Mesendoderm (in vitro differentiated cells): ENCODE data around the gene CNRIP1.
A peak's percentile ranks its signal among the peaks of the same experiment; 100 is the strongest.

Experiments
- DNase-seq: peaks from one replicate; pipeline ENCODE4 v3.0.0; 2013
- H2AK5ac ChIP-seq: 2 replicates; pipeline ENCODE4 v1.6.1; 2013; ENCODE audit warnings: low read length, inconsistent platforms
- H2BK120ac ChIP-seq: 2 replicates; pipeline ENCODE4 v1.6.1; 2013; ENCODE audit warnings: low read depth, mild to moderate bottlenecking, low read length, moderate library complexity, mixed read lengths
- H2BK15ac ChIP-seq: replicated peaks from 2 replicates; pipeline ENCODE4 v1.6.1; 2013; ENCODE audit warnings: low read depth, mild to moderate bottlenecking, moderate library complexity
- H2BK5ac ChIP-seq: 2 replicates; pipeline ENCODE4 v1.6.1; 2013; ENCODE audit warnings: low read length, inconsistent platforms
- H3K18ac ChIP-seq: 2 replicates; pipeline ENCODE4 v1.6.1; 2013; ENCODE audit warnings: mild to moderate bottlenecking, low read length, mixed read lengths
- H3K23ac ChIP-seq: one replicate; pipeline ENCODE4 v1.6.1; 2013; ENCODE audit warnings: low read length
- H3K27ac ChIP-seq: 2 replicates; pipeline ENCODE4 v1.5.1; 2013; ENCODE audit warnings: low read depth, mild to moderate bottlenecking, inconsistent platforms, low read length, moderate library complexity
- H3K27me3 ChIP-seq: 2 replicates; pipeline ENCODE4 v1.6.1; 2013; ENCODE audit warnings: low read length, control low read depth, mild to moderate bottlenecking, inconsistent platforms; ENCODE audit not compliant: insufficient read depth, poor library complexity
- H3K36me3 ChIP-seq: 2 replicates; pipeline ENCODE4 v1.6.1; 2013; ENCODE audit warnings: low read length, inconsistent platforms; ENCODE audit not compliant: control insufficient read depth, insufficient read depth
- H3K4ac ChIP-seq: one replicate; pipeline ENCODE4 v1.6.1; 2013; ENCODE audit warnings: low read depth, mild to moderate bottlenecking, low read length, moderate library complexity
- H3K4me1 ChIP-seq: 2 replicates; pipeline ENCODE4 v1.6.1; 2013; ENCODE audit warnings: low read depth, low read length, inconsistent platforms; ENCODE audit not compliant: control insufficient read depth
- H3K4me2 ChIP-seq: 2 replicates; pipeline ENCODE4 v1.6.1; 2013; ENCODE audit warnings: low read length
- H3K4me3 ChIP-seq: 2 replicates; pipeline ENCODE4 v1.5.1; 2013; ENCODE audit warnings: mild to moderate bottlenecking, low read length
- H3K56ac ChIP-seq: one replicate; pipeline ENCODE4 v1.6.1; 2013; ENCODE audit warnings: low read length
- H3K79me1 ChIP-seq: 2 replicates; pipeline ENCODE4 v1.6.1; 2013; ENCODE audit warnings: low read length, inconsistent platforms
- H3K79me2 ChIP-seq: 2 replicates; pipeline ENCODE4 v1.6.1; 2013; ENCODE audit warnings: mild to moderate bottlenecking, low read length; ENCODE audit not compliant: control insufficient read depth, insufficient read depth
- H3K9ac ChIP-seq: 2 replicates; pipeline ENCODE4 v1.6.1; 2013; ENCODE audit warnings: low read length, inconsistent platforms
- H4K5ac ChIP-seq: one replicate; pipeline ENCODE4 v1.6.1; 2013; ENCODE audit warnings: low read length
- H4K8ac ChIP-seq: one replicate; pipeline ENCODE4 v1.6.1; 2013; ENCODE audit warnings: low read depth, mild to moderate bottlenecking, control low read depth, low read length, moderate library complexity
- WGBS: extraction: QIAGEN DNeasy Blood & Tissue Kit; methylation state at CpG from one replicate; pipeline ENCODE4 v1.1.7; 2013; ENCODE audit warnings: low lambda C conversion rate, missing lambda C conversion rate; ENCODE audit not compliant: insufficient coverage; ENCODE audit errors: extremely low coverage; 5-methylcytosine and 5-hydroxymethylcytosine counted together

The CNRIP1 gene

DNA sequence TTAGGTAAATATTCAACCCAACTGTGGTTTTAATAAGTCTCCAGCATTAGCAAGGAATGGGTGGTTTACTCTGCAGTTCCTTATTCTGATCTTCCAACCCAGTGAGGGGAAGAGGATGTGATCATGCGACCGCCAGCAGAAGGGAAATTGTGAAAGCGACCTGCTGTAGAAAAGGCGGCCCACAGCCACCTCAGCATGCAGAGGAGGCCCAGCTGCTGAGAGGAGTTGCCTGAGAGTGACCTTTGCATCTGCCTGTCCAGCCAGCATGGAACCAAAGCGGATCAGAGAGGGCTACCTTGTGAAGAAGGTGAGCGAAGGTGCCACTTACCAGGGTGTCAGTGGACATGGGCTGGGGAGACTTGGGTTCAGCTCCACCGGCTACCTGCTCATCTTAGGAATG lies 45.3 kb upstream of the CNRIP1 start, which contains the start of gene PLEK:
PLEK (plus strand) TSS at position 196 of the 400 bp plus-strand sequence; CDS start at position 266, 70 bp downstream.
- H4K8ac ChIP-seq = no peak within 1 kb of the TSS
- no peaks in the 10 kb centered on the region for H3K79me1 ChIP-seq
- H3K56ac ChIP-seq = peak within 1 kb of the TSS; percentile 47
- H2BK15ac ChIP-seq = no peak within 1 kb of the TSS
- WGBS = no CpG with 5 or more reads among the region's 7 CpGs
- no peaks in the 10 kb centered on the region for H3K79me2 ChIP-seq
- no peak for DNase-seq
- no peak within 1 kb of the TSS for H3K27ac ChIP-seq
- no peak within 1 kb of the TSS for H3K4me2 ChIP-seq
- no peak within 1 kb of the TSS for H4K5ac ChIP-seq
- no peak within 1 kb of the TSS for H2BK120ac ChIP-seq
- H3K9ac ChIP-seq = no peak within 1 kb of the TSS
- no peaks in the 10 kb centered on the region for H3K27me3 ChIP-seq
- no peaks in the 10 kb centered on the region for H3K4me1 ChIP-seq
- no peak within 1 kb of the TSS for H3K23ac ChIP-seq
- H3K36me3 ChIP-seq = no peaks in the 10 kb centered on the region
- no peak within 1 kb of the TSS for H3K4ac ChIP-seq
- no peak within 1 kb of the TSS for H2BK5ac ChIP-seq
- no peak within 1 kb of the TSS for H3K4me3 ChIP-seq
- H2AK5ac ChIP-seq = no peak within 1 kb of the TSS
- H3K18ac ChIP-seq = no peak within 1 kb of the TSS

DNA sequence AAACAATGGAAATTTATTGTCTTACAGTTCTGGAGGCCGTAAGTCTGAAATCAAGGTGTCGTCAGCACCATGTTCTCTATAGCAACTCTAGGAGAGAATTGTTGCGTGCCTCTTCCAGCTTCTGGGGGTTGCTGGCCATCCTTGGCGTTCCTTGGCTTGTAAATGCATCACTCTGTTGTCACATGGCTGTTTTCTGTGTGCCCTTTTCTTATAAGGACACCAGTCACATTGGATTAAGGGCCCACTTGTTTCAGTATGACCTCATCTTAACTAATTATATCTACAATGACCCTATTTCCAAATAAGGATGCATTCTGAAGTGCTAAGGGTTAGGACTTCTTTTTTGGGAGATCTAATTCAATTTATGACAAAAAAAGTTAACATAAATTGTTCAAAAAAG lies 44.0 kb upstream of the CNRIP1 start:
- no peak for DNase-seq
- Histone ChIP-seq H3K23ac (no peak overlapping the region), H3K79me1 (no peaks in the 10 kb centered on the region), H3K56ac (no peak overlapping the region), H2BK15ac (no peak overlapping the region), H3K4me3 (no peak overlapping the region), H3K27me3 (no peaks in the 10 kb centered on the region), H3K36me3 (no peaks in the 10 kb centered on the region), H3K4me2 (no peak overlapping the region), H4K8ac (no peak overlapping the region), H3K4ac (no peak overlapping the region), H2BK5ac (no peak overlapping the region), H3K79me2 (no peaks in the 10 kb centered on the region), H3K27ac (no peak overlapping the region), H4K5ac (no peak overlapping the region), H2BK120ac (no peak overlapping the region), H3K4me1 (no peaks in the 10 kb centered on the region), H3K9ac (no peak overlapping the region), H3K18ac (no peak overlapping the region), H2AK5ac (no peak overlapping the region)
- WGBS = no CpG with 5 or more reads among the region's 4 CpGs

DNA sequence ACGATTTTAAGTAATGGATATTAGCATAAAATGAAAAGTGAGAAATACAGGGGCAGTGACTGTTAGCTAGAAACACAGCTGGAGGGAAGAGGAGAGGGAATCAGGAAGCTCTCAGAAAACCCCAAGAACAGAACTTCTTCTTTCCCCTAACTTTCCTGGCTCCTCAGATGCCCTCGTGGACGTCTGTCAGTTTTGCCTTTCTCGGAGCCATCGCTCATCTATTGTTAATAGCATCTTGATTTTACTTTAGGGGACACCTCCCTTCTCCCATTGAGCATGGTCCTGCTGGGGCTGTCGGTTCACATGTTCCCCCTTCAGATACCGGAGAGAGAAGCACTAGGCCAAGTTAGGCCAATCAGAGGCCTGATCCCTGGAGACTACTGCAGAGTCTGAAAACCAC lies 43.0 kb upstream of the CNRIP1 start:
- H3K27ac ChIP-seq = no peak overlapping the region
- H2BK120ac ChIP-seq = no peak overlapping the region
- H3K56ac ChIP-seq = no peak overlapping the region
- H3K9ac ChIP-seq = no peak overlapping the region
- no peak overlapping the region for H2BK5ac ChIP-seq
- no peak overlapping the region for H3K23ac ChIP-seq
- WGBS = no CpG with 5 or more reads among the region's 7 CpGs
- no peaks in the 10 kb centered on the region for H3K79me1 ChIP-seq
- no peak overlapping the region for H2AK5ac ChIP-seq
- no peak overlapping the region for H3K4me3 ChIP-seq
- H3K18ac ChIP-seq = no peak overlapping the region
- no peak overlapping the region for H3K4me2 ChIP-seq
- DNase-seq = no peak
- H3K79me2 ChIP-seq = no peaks in the 10 kb centered on the region
- no peaks in the 10 kb centered on the region for H3K36me3 ChIP-seq
- no peak overlapping the region for H4K8ac ChIP-seq
- H3K4ac ChIP-seq = no peak overlapping the region
- H4K5ac ChIP-seq = no peak overlapping the region
- H2BK15ac ChIP-seq = no peak overlapping the region
- no peaks in the 10 kb centered on the region for H3K4me1 ChIP-seq
- no peaks in the 10 kb centered on the region for H3K27me3 ChIP-seq

DNA sequence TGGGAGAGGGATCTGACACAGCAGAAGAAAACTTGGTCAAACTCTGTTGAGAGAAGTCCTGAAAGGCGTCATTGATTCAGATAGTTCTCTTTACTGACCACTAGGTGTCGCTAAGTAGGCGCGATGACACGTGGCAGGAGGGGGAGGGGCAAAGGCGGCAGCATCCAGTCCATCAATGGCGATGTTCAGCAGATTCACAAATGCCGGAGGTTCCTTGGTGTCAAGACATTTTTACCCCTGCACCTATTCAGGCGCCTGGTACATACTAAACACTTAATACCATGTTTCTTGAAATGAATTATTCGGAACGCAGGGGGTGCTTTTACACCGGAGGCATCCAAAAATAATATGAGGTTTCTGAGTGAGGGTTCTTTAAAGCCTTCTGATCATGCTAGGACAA lies 42.3 kb upstream of the CNRIP1 start:
- Histone ChIP-seq H3K79me1 (no peaks in the 10 kb centered on the region), H3K27me3 (no peaks in the 10 kb centered on the region), H3K4me3 (no peak overlapping the region), H3K18ac (no peak overlapping the region), H3K9ac (no peak overlapping the region), H4K8ac (no peak overlapping the region), H2BK15ac (no peak overlapping the region), H3K23ac (no peak overlapping the region), H3K4ac (no peak overlapping the region), H3K36me3 (no peaks in the 10 kb centered on the region), H3K56ac (no peak overlapping the region), H2BK120ac (no peak overlapping the region), H4K5ac (no peak overlapping the region), H3K79me2 (no peaks in the 10 kb centered on the region), H3K4me1 (no peaks in the 10 kb centered on the region), H2BK5ac (no peak overlapping the region), H3K27ac (no peak overlapping the region), H2AK5ac (no peak overlapping the region), H3K4me2 (no peak overlapping the region)
- no CpG with 5 or more reads among the region's 12 CpGs for WGBS
- DNase-seq = peak; percentile 79

DNA sequence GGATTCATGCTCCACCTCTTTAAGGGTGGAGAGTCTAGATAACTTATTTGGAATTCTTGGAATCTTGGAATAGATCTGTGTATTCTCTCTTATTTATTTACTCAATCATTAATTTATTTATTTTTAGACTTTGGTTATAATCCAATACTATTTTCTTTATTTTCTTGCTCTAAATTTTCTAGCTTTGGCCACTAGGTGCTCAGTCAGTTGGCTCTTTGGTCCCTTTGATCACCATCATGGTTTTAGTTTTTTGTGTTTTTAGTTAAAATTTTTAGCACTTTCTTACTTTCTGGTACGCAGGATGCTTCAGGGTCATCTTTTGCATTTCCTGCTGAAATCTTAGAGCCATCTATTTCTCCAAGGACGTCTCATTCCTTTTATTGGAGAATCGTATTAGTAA lies 40.1 kb upstream of the CNRIP1 start:
- WGBS = no CpG with 5 or more reads among the region's 3 CpGs
- H2BK120ac ChIP-seq = no peak overlapping the region
- H3K18ac ChIP-seq = no peak overlapping the region

DNA sequence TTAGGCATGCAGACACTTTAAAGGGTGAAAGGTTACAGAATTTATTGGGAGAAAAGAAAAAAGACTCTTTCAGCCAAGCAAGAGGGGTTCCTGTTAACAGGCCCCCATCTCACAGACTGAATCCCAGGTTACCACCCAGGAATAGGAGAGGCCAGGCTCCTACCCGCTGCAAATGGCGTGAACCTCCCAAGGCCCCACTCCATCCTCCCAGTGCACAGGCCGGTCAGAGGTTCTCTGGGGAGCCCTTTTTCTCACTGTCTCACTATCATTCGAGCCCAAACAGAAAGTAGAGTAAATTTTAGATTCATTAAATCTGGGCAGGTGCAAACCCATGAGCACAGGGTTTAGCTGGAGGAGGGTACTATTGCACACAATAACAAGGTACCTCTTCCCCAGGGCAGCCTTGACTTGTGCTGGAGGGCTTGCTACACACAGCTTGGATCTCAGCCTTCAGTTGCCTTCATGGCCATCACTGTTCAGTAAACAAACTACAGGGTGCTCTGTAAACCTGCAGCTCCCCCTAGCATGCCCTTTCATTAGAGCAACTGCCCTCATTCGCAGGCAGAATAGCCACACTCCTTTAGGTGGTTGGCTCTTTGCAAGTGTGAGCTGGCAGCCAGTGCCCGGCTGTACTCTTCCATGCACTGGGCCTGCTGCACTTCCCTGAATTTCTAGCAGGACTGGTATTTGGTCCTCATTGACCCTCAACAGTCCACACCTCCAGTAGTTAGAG lies 38.0 kb upstream of the CNRIP1 start:
- H4K8ac ChIP-seq = no peak overlapping the region
- no peak overlapping the region for H2AK5ac ChIP-seq
- no peak overlapping the region for H3K27ac ChIP-seq
- no CpG with 5 or more reads among the region's 6 CpGs for WGBS
- H3K27me3 ChIP-seq = no peaks in the 10 kb centered on the region
- H2BK5ac ChIP-seq = no peak overlapping the region
- H3K23ac ChIP-seq = no peak overlapping the region
- no peak overlapping the region for H3K9ac ChIP-seq
- H2BK15ac ChIP-seq = no peak overlapping the region
- H3K79me2 ChIP-seq = no peaks in the 10 kb centered on the region
- H3K18ac ChIP-seq = no peak overlapping the region
- peak; percentile 79 for DNase-seq
- H2BK120ac ChIP-seq = no peak overlapping the region
- no peak overlapping the region for H3K4me3 ChIP-seq
- no peaks in the 10 kb centered on the region for H3K36me3 ChIP-seq
- H3K4ac ChIP-seq = no peak overlapping the region
- no peaks in the 10 kb centered on the region for H3K4me1 ChIP-seq
- no peak overlapping the region for H4K5ac ChIP-seq
- H3K4me2 ChIP-seq = no peak overlapping the region
- no peaks in the 10 kb centered on the region for H3K79me1 ChIP-seq
- H3K56ac ChIP-seq = no peak overlapping the region

More for the DNA sequence above, 40.1 kb upstream of the CNRIP1 start:
- no peak overlapping the region for H2BK15ac ChIP-seq
- H3K4ac ChIP-seq = no peak overlapping the region
- no peaks in the 10 kb centered on the region for H3K79me2 ChIP-seq
- H2BK5ac ChIP-seq = no peak overlapping the region
- DNase-seq = no peak
- H3K4me2 ChIP-seq = no peak overlapping the region
- H3K36me3 ChIP-seq = no peaks in the 10 kb centered on the region
- no peak overlapping the region for H3K23ac ChIP-seq
- no peak overlapping the region for H3K4me3 ChIP-seq
- no peak overlapping the region for H3K56ac ChIP-seq
- H3K9ac ChIP-seq = no peak overlapping the region
- H3K27me3 ChIP-seq = no peaks in the 10 kb centered on the region
- no peak overlapping the region for H3K27ac ChIP-seq
- H3K79me1 ChIP-seq = no peaks in the 10 kb centered on the region
- H2AK5ac ChIP-seq = no peak overlapping the region
- H4K8ac ChIP-seq = no peak overlapping the region
- no peaks in the 10 kb centered on the region for H3K4me1 ChIP-seq
- H4K5ac ChIP-seq = no peak overlapping the region
